GM12864 (cell line): ENCODE results near the gene ZNF747.

Experiments
- DNase-seq: peaks from one replicate; pipeline ENCODE4 v3.0.0-alpha.2; 2011; ENCODE audit warnings: low read depth
- H3K4me3 ChIP-seq: 2 replicates; pipeline ENCODE4 v1.5.1; 2011; ENCODE audit warnings: mild to moderate bottlenecking, low read depth, low read length, control low read depth
- TF ChIP-seq, protein P1 (sequence below): IDR thresholded peaks from 2 replicates; pipeline ENCODE4 v1.5.1; 2011; ENCODE audit warnings: low read depth, mild to moderate bottlenecking, moderate library complexity, low read length, control low read depth, inconsistent platforms; ENCODE audit errors: missing control alignments

Gene ZNF747

DNA sequence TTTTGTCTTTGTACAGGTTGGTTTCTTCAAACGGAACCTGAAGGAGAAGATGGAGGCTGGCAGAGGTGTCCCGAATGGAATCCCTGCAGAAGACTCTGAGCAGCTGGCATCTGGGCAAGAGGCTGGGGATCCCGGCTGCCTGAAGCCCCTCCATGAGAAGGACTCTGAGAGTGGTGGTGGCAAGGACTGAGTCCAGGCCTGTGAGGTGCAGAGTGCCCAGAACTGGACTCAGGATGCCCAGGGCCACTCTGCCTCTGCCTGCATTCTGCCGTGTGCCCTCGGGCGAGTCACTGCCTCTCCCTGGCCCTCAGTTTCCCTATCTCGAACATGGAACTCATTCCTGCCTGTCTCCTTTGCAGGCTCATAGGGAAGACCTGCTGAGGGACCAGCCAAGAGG, 13.2 kb downstream of the ZNF747 start:
- TF ChIP-seq, protein P1, sequence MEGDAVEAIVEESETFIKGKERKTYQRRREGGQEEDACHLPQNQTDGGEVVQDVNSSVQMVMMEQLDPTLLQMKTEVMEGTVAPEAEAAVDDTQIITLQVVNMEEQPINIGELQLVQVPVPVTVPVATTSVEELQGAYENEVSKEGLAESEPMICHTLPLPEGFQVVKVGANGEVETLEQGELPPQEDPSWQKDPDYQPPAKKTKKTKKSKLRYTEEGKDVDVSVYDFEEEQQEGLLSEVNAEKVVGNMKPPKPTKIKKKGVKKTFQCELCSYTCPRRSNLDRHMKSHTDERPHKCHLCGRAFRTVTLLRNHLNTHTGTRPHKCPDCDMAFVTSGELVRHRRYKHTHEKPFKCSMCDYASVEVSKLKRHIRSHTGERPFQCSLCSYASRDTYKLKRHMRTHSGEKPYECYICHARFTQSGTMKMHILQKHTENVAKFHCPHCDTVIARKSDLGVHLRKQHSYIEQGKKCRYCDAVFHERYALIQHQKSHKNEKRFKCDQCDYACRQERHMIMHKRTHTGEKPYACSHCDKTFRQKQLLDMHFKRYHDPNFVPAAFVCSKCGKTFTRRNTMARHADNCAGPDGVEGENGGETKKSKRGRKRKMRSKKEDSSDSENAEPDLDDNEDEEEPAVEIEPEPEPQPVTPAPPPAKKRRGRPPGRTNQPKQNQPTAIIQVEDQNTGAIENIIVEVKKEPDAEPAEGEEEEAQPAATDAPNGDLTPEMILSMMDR, result no peak
- H3K4me3 ChIP-seq, result no peak overlapping the region
- DNase-seq, result no peak

DNA sequence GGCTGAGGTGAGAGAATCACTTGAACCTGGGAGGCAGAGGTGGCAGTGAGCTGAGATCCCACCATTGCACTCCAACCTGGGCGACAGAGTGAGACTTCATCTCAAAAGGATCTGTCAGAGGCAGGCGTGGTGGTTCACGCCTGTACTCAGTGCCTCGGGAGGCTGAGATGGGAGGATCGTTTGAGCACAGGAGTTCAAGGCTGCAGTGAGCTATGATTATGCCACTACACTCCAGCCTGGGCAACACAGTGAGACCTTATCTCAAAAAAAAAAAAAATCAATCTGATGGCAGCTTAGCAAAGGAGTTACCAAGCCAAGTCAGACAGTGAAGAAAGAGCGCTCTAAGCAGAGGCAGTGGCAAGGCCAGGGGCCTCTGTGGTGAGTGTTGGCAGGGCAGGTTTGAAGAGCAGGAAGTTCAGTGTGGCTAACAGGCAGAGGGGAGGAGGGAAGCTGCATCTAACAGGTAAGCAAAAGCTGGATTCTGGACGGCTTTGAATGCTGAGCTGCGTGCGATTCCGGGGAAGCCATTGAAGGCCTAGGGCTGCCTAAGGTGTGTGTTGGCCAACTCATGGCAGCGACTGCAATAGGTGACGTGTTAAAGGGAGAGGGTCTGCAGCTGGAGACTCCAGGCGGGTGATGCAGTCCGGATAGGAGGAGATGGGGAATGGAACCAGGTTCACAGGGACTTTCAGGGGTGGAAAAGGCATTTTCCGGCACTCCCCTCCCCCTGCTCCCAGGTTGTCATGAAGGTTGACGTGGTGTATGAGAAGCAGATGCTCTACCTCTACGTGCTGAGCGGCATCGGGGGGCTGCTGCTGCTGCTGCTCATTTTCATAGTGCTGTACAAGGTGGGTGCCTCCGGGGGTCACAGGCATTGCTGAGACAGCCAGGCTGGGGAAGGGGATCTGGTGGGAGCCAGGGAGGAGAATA, 15.3 kb downstream of the ZNF747 start:
- TF ChIP-seq, protein P1, result no peak
- no peak overlapping the region for H3K4me3 ChIP-seq
- no peak for DNase-seq

DNA sequence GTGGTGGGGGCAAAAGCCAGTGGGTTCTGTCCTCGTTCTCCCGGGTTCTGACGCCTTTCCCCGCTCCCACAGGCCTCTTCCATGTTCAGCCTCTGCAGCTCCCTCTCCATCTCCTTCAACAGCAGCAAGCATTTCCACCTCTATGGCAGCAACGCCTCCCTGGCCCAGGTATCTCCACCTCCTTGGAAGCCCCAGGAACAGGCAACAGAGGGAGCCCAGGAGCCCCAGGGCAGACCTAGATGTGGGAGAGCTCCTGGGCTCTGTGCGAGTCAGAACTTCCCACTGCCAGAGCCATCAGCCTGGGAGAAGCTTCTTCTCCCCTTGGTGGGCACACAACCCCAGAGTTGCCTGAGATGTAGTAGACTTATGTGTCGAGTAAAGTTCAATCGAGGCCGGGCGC, 16.1 kb downstream of the ZNF747 start:
- no peak overlapping the region for H3K4me3 ChIP-seq

DNA sequence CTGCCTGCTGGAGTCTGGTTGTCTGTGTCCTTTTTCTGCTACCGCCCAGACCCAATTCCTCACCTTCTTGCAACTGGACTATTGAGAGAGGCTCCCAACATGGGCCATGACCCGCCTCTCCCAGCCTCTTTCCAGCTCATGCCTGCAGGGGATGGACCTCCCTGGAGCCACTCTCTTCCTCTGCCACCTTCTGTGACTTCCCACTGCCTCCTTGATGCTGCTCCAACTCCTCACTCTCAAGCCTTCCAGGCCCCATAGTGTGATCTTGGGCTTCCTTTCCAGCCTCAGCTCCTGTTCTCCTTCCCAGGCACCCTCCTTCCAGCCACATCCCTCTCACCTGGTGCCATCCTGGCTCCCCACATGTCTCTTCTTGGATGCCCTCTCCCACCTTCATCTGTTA, 19.4 kb downstream of the ZNF747 start:
- TF ChIP-seq, protein P1, result no peak
- no peak for DNase-seq
- H3K4me3 ChIP-seq, result no peak overlapping the region

More for the DNA sequence above, 16.1 kb downstream of the ZNF747 start:
- DNase-seq, result no peak
- TF ChIP-seq, protein P1, result no peak

DNA sequence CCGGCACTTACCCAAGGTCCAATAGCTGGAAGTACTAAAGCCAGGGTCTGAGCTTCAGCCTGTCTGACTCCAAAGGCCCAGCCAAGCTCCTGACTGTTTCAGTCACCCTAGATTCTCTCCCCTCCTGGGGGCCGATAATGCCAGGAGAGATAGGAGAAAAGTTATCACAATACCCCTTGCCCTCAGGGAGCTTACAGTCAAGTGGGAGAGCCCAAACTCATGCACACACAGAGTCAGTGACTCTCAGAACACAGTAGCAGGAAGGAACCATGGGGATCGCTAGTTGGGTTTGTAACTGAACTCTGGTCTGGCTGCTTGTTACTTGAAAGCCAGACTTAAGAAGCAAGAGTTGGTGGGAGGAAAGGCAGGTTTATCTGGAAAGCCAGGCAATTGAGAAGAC, 23.1 kb downstream of the ZNF747 start:
- H3K4me3 ChIP-seq, result no peak overlapping the region
- no peak for DNase-seq

DNA sequence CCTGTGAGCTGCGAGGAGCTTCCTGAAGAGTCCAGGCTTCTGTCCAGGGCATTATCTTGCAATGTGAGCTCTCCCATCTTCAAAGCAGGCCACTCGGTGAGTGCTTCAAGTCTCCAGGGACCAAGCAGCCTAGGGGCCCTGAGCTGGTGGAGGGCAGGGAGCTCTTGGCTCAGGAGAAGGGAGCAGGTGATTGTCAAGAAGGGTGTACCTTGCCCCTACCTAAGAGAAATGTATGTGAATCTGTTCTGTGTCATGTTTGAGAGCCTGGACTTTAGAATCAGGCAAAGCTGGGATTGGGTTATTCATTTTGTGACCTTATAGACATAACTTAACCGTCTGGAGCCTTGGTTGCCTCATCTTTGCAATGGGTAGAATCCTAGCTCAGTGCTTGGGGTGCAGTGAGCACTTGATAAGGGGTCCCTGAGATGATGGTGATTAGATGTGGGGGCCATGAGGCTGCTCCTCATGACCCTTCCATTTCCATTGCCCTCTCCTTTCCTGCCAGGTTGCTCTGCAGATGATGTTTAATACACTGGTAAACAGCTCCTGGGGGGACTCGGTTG, 24.2 kb downstream of the ZNF747 start:
- no peak for DNase-seq
- TF ChIP-seq, protein P1, result no peak
- H3K4me3 ChIP-seq, result no peak overlapping the region

More for the DNA sequence above, 23.1 kb downstream of the ZNF747 start:
- TF ChIP-seq, protein P1, result no peak
